GM23338 (cell line): ENCODE results near the gene SAFB. TPM values are rescaled to one million over a fixed set of nuclear protein-coding genes. Genes with fewer than 3 reads are reported as not detected.

ENCODE experiments used
- ATAC-seq: fragments of 200-7000 bp; cut with Tn5 transposase; 3 replicates; pipeline ENCODE4 v1.9.1; 2020
- DNase-seq: peaks from one replicate; pipeline ENCODE4 v3.0.0-alpha.2; 2015; ENCODE audit warnings: low spot score
- H2AFZ ChIP-seq: fragments of 200-600 bp; sonication (generic); 2 replicates; pipeline ENCODE4 v1.8.0; 2016; ENCODE audit warnings: antibody characterized with exemption, mild to moderate bottlenecking, moderate library complexity
- H3F3A ChIP-seq: fragments of 200-600 bp; sonication (generic); replicated peaks from 2 replicates; pipeline ENCODE4 v1.8.0; 2017; ENCODE audit warnings: antibody characterized with exemption, mixed run types, low read depth
- H3K27ac ChIP-seq: fragments of 200-600 bp; sonication (generic); 2 replicates; pipeline ENCODE4 v1.6.1; 2016; ENCODE audit warnings: low read depth
- H3K27me3 ChIP-seq: fragments of 200-600 bp; sonication (generic); 2 replicates; pipeline ENCODE4 v1.8.0; 2016; ENCODE audit warnings: mild to moderate bottlenecking, mixed run types, moderate library complexity; ENCODE audit not compliant: insufficient read depth
- H3K36me3 ChIP-seq: fragments of 200-600 bp; sonication (generic); 2 replicates; pipeline ENCODE4 v1.8.0; 2016; ENCODE audit warnings: mild to moderate bottlenecking; ENCODE audit not compliant: insufficient read depth
- H3K4me1 ChIP-seq: fragments of 200-600 bp; sonication (generic); 2 replicates; pipeline ENCODE4 v1.8.0; 2016; ENCODE audit warnings: mild to moderate bottlenecking, moderate library complexity; ENCODE audit not compliant: insufficient read depth
- H3K4me2 ChIP-seq: fragments of 200-600 bp; sonication (generic); 2 replicates; pipeline ENCODE4 v1.7.1; 2017; ENCODE audit warnings: mixed run types
- H3K4me3 ChIP-seq: fragments of 200-600 bp; sonication (generic); 2 replicates; pipeline ENCODE4 v1.6.1; 2016; ENCODE audit warnings: mixed run types
- H3K79me2 ChIP-seq: fragments of 200-600 bp; sonication (generic); replicated peaks from 2 replicates; pipeline ENCODE4 v1.8.0; 2017; ENCODE audit warnings: mild to moderate bottlenecking; ENCODE audit not compliant: insufficient read depth
- H3K9me2 ChIP-seq: fragments of 200-600 bp; sonication (generic); 2 replicates; pipeline ENCODE4 v1.8.0; 2017; ENCODE audit not compliant: insufficient read depth
- H4K20me1 ChIP-seq: fragments of 200-600 bp; sonication (generic); replicated peaks from 2 replicates; pipeline ENCODE4 v1.8.0; 2017; ENCODE audit warnings: mild to moderate bottlenecking; ENCODE audit not compliant: insufficient read depth
- H3K27ac Mint-ChIP-seq: 2 replicates; pipeline ENCODE4 v1.8.0; 2020; ENCODE audit warnings: inconsistent platforms, mild to moderate bottlenecking, moderate library complexity, mixed read lengths
- H3K27me3 Mint-ChIP-seq: 3 replicates; pipeline ENCODE4 v1.8.0; 2022; ENCODE audit warnings: low read depth, mild to moderate bottlenecking, moderate library complexity, mixed read lengths, inconsistent platforms; ENCODE audit not compliant: insufficient read depth, poor library complexity
- H3K36me3 Mint-ChIP-seq: 3 replicates; pipeline ENCODE4 v1.8.0; 2021; ENCODE audit warnings: low read depth, mild to moderate bottlenecking, inconsistent platforms, moderate library complexity, mixed read lengths
- H3K4me1 Mint-ChIP-seq: 3 replicates; pipeline ENCODE4 v1.8.0; 2020; ENCODE audit warnings: mild to moderate bottlenecking, inconsistent platforms, mixed read lengths
- H3K4me3 Mint-ChIP-seq: 3 replicates; pipeline ENCODE4 v1.8.0; 2021; ENCODE audit warnings: moderate library complexity, mild to moderate bottlenecking, inconsistent platforms, mixed read lengths
- H3K9me3 Mint-ChIP-seq: 3 replicates; pipeline ENCODE4 v1.8.0; 2020; ENCODE audit warnings: moderate library complexity, mild to moderate bottlenecking, inconsistent platforms, mixed read lengths
- EZH2 ChIP-seq: fragments of 200-600 bp; sonication (generic); IDR thresholded peaks from one replicate; pipeline ENCODE4 v1.8.0; 2017; ENCODE audit warnings: antibody characterized with exemption, mild to moderate bottlenecking, low read depth; ENCODE audit not compliant: unreplicated experiment
- EZH2phosphoT487 ChIP-seq: fragments of 200-600 bp; sonication (generic); IDR thresholded peaks from one replicate; pipeline ENCODE4 v1.8.1; 2018; ENCODE audit warnings: antibody characterized with exemption; ENCODE audit not compliant: unreplicated experiment
- JUNB ChIP-seq: IDR thresholded peaks from one replicate; pipeline ENCODE4 v1.6.1; 2016; ENCODE audit warnings: antibody characterized with exemption; ENCODE audit not compliant: unreplicated experiment
- NANOG ChIP-seq: IDR thresholded peaks from 2 replicates; pipeline ENCODE4 v1.6.1; 2016; ENCODE audit warnings: antibody characterized with exemption, borderline replicate concordance
- POLR2AphosphoS5 ChIP-seq: IDR thresholded peaks from 2 replicates; pipeline ENCODE4 v1.6.1; 2016; ENCODE audit warnings: antibody characterized with exemption, low read depth
- STAT1 ChIP-seq: IDR thresholded peaks from one replicate; pipeline ENCODE4 v1.6.1; 2016; ENCODE audit warnings: antibody characterized with exemption; ENCODE audit not compliant: unreplicated experiment
- ZNF331 ChIP-seq: fragments of 250-450 bp; sonication (Bioruptor Pico); IDR thresholded peaks from 2 replicates; pipeline ENCODE4 v1.5.0; 2020; ENCODE audit warnings: low read depth, mild to moderate bottlenecking, moderate library complexity
- polyA plus RNA-seq: library from polyadenylated mRNA; unstranded; fragments of >200 nt; fragmentation: Nextera tagmentation; extraction: Ambion mirVana; gene quantifications from 2 replicates; pipeline ENCODE4 v1.2.1, GENCODE V29; 2016
- total RNA-seq: library from RNA; depleted of rRNA; stranded (reverse); fragments of >200 nt; shearing (Covaris generic); gene quantifications from 2 replicates; pipeline ENCODE4 v1.2.3, GENCODE V29; 2014
- TF ChIP-seq, protein P1 (sequence below): fragments of 250-450 bp; sonication (Bioruptor Pico); IDR thresholded peaks from 2 replicates; pipeline ENCODE4 v1.5.0; 2020; ENCODE audit warnings: mild to moderate bottlenecking, moderate library complexity

Gene SAFB
- total and polyA plus RNA-seq, 2 experiments from 2014 or later = 85.2 to 109 TPM

DNA sequence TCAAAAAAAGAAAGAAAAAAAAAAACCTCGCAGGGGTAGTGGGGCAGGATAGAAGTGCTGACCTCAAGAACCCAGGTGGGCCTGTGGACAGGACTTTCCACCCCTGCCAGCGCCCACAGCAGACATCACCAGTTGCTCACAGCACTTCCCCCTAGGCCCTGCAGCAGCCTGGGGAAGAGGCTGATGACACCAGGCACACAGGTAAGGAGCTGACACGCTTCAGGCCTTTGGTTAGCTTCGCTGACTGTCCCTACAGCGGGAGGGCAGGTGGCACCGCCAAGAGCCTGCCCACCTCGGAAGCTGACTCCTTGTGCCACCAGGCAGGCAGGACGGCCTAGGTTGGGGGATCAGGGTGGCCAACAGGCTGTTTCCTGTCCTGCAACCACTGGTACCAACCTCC is 88.1 kb downstream of the SAFB start (continued):
- TF ChIP-seq, protein P1, sequence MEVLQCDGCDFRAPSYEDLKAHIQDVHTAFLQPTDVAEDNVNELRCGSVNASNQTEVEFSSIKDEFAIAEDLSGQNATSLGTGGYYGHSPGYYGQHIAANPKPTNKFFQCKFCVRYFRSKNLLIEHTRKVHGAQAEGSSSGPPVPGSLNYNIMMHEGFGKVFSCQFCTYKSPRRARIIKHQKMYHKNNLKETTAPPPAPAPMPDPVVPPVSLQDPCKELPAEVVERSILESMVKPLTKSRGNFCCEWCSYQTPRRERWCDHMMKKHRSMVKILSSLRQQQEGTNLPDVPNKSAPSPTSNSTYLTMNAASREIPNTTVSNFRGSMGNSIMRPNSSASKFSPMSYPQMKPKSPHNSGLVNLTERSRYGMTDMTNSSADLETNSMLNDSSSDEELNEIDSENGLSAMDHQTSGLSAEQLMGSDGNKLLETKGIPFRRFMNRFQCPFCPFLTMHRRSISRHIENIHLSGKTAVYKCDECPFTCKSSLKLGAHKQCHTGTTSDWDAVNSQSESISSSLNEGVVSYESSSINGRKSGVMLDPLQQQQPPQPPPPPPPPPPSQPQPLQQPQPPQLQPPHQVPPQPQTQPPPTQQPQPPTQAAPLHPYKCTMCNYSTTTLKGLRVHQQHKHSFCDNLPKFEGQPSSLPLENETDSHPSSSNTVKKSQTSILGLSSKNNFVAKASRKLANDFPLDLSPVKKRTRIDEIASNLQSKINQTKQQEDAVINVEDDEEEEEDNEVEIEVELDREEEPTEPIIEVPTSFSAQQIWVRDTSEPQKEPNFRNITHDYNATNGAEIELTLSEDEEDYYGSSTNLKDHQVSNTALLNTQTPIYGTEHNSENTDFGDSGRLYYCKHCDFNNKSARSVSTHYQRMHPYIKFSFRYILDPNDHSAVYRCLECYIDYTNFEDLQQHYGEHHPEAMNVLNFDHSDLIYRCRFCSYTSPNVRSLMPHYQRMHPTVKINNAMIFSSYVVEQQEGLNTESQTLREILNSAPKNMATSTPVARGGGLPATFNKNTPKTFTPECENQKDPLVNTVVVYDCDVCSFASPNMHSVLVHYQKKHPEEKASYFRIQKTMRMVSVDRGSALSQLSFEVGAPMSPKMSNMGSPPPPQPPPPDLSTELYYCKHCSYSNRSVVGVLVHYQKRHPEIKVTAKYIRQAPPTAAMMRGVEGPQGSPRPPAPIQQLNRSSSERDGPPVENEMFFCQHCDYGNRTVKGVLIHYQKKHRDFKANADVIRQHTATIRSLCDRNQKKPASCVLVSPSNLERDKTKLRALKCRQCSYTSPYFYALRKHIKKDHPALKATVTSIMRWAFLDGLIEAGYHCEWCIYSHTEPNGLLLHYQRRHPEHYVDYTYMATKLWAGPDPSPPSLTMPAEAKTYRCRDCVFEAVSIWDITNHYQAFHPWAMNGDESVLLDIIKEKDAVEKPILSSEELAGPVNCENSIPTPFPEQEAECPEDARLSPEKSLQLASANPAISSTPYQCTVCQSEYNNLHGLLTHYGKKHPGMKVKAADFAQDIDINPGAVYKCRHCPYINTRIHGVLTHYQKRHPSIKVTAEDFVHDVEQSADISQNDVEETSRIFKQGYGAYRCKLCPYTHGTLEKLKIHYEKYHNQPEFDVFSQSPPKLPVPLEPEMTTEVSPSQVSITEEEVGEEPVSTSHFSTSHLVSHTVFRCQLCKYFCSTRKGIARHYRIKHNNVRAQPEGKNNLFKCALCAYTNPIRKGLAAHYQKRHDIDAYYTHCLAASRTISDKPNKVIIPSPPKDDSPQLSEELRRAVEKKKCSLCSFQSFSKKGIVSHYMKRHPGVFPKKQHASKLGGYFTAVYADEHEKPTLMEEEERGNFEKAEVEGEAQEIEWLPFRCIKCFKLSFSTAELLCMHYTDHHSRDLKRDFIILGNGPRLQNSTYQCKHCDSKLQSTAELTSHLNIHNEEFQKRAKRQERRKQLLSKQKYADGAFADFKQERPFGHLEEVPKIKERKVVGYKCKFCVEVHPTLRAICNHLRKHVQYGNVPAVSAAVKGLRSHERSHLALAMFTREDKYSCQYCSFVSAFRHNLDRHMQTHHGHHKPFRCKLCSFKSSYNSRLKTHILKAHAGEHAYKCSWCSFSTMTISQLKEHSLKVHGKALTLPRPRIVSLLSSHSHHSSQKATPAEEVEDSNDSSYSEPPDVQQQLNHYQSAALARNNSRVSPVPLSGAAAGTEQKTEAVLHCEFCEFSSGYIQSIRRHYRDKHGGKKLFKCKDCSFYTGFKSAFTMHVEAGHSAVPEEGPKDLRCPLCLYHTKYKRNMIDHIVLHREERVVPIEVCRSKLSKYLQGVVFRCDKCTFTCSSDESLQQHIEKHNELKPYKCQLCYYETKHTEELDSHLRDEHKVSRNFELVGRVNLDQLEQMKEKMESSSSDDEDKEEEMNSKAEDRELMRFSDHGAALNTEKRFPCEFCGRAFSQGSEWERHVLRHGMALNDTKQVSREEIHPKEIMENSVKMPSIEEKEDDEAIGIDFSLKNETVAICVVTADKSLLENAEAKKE = no peak
- TF ChIP-seq EZH2phosphoT487 = no peak
- TF ChIP-seq STAT1 = no peak
- TF ChIP-seq ZNF331 (CRISPR knock-in tag) = no peak

DNA sequence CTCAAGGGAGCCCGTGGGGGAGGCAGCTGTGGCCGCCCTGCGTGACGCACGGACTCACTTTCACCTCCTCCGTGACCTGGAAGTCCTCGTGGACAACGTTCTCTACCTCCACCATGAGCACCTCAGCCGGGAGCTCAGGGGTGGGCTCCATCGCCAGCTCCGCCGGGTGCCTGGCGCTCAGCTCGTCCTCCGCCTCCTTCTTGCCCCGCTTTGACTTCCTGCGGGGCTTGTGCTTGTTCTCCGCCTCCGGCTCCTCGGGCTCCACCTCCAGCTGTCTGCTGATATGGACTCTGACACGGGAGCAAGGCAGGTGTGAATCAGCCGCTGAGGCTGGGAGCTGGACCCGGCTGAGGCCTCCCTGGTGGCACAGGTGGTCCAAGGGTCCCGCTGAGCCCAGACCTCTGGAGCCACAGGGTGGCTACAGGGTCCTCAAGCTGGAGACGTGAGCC is 88.9 kb downstream of the SAFB start:
- Histone ChIP-seq H3F3A (peaks cover 2% of the 10 kb centered on the region; the same call in 1 of the 2 replicates), H3K4me1 (no peaks in the 10 kb centered on the region), H3K79me2 (peaks cover 26% of the 10 kb centered on the region), H3K9me2 (no peaks in the 10 kb centered on the region), H3K4me3 (no peak overlapping the region), H4K20me1 (peaks cover 11% of the 10 kb centered on the region), H3K36me3 (peaks cover 14% of the 10 kb centered on the region), H3K4me2 (no peak overlapping the region), H3K27ac (no peak overlapping the region), H2AFZ (no peak overlapping the region), H3K27me3 (no peaks in the 10 kb centered on the region)
- H3K27me3 Mint-ChIP-seq = peaks cover 5% of the 10 kb centered on the region
- no peak for DNase-seq
- H3K4me3 Mint-ChIP-seq = no peak overlapping the region
- H3K27ac Mint-ChIP-seq = no peak overlapping the region
- no peaks in the 10 kb centered on the region for H3K9me3 Mint-ChIP-seq
- no peak for ATAC-seq
- H3K36me3 Mint-ChIP-seq = peaks cover 76% of the 10 kb centered on the region
- no peaks in the 10 kb centered on the region for H3K4me1 Mint-ChIP-seq
- TF ChIP-seq JUNB (no peak), NANOG (no peak), POLR2AphosphoS5 (no peak), EZH2 (no peak)
- TF ChIP-seq, protein P1 = no peak
